Bronchial smooth muscle cell (primary cell): ENCODE measurements around the gene SOWAHC. TPM values are rescaled to one million over a fixed set of nuclear protein-coding genes. Genes with fewer than 3 reads are reported as not detected.

Experiments used
- total RNA-seq: library from RNA; depleted of rRNA; stranded (reverse); fragments of >200 nt; gene quantifications from 2 replicates; pipeline ENCODE4 v1.2.1, GENCODE V29; 2014

Gene SOWAHC, protein sequence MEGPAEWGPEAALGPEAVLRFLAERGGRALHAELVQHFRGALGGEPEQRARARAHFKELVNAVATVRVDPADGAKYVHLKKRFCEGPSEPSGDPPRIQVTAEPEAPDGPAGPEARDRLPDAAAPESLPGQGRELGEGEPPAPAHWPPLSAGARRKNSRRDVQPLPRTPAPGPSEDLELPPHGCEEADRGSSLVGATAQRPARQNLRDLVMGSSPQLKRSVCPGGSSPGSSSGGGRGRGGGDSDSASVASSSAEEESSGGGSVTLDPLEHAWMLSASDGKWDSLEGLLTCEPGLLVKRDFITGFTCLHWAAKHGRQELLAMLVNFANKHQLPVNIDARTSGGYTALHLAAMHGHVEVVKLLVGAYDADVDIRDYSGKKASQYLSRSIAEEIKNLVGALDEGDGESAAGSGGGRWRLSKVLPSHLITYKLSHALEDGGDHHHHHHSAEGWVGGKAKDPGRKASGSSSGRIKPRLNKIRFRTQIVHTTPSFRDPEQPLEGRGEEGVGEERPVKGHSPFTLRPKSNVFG
- total RNA-seq = 5.0 and 7.7 TPM in 2 replicates

DNA sequence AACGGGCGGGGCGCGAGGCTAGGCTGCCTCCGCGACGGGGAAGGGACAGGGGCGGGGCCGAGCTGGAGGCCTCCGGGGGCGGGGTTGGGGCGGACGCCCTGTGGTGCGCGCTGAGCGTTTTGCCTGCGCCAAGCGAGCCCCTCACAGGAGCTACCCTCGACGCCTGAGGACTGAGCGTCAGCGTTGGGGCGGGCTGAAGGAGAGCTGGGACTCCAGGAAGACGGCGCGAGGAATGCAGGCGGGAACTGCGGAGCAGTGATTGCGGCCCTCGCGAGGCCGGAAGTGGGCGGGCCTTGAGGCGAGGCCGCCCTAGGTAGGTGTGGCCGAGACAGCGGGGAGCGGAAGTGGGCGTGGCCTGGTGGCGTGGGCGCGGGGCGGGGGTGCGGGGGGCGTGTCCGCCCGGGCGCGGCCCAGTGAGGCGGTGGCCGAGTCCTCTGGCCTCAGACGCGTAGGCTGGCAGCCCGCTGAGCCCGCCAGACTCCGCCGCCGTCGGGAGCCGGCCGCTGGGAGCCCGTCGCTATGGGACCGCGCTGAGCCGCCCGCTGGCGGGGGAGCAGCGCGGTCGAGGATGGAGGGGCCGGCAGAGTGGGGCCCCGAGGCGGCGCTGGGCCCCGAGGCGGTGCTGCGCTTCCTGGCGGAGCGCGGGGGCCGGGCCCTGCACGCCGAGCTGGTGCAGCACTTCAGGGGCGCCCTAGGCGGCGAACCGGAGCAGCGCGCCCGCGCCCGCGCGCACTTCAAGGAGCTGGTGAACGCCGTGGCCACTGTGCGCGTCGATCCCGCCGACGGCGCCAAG is at the start of gene SOWAHC, which contains the start of gene SEPTIN10:
SOWAHC (plus strand) TSS at position 443 of the 793 bp plus-strand sequence; CDS start at position 569, 126 bp downstream.
SEPTIN10 (minus strand) TSS at position 45 of the 793 bp plus-strand sequence. CDS start 139 bp downstream, outside the sequence.

Other genes with a start within 250 kb of the SOWAHC start
- 101 and 119 TPM in 2 replicates for gene SEPTIN10, start 398 bp upstream of the SOWAHC start, total RNA-seq
- 12.5 and 18.8 TPM in 2 replicates for gene RGPD5, start 179.9 kb downstream of the SOWAHC start, total RNA-seq